GM20431 (cell line): Measurements from ENCODE around the gene RAB3C.

ENCODE experiments used
- in situ Hi-C: fragments of 300-500 bp; cut with MseI, MboI; formaldehyde crosslinking; loops from one replicate; pipeline ENCODE4 v1.15.0; 2020; ENCODE audit warnings: low sequenced_read_pairs; ENCODE audit not compliant: unreplicated experiment

Gene RAB3C

DNA sequence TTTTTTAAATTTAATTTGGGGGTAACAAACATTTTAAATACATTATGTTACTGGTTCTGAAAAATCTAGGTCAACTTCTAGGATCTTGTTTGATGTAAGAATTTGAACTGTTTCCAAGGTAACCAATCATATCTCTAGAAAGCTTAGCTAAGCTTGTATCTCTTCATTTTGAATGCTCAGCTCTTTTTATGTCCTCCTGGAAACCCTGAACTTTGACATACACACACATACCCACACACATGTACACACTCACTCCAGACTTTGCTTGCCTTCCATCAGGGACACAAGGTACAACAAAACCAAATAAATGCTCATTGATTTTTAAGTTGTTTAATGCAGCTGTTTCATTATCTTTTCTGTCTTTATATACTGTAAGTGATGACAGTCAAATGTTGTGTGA lies 178.5 kb downstream of the RAB3C start:
- in situ Hi-C loops, result no loop called here

DNA sequence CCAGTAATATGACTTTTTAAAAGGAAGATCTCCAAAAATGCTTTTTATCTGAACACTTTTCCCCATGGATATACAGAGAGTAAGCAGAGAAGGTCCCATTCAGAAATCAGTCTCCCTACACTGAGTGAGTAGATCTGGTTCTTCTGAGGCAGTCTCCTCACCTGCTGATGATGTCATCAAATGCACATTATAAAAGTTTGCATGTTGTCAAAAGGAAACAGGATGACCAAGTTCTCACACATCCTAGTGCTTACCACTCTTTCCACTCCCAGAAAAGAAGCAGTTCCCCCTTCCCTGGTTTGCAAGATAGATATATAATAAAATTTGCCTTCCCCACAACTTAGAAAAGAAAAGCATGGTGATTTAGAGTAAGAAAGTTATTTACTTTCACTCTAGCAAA lies 180.5 kb downstream of the RAB3C start:
- in situ Hi-C loops, result no loop called here

DNA sequence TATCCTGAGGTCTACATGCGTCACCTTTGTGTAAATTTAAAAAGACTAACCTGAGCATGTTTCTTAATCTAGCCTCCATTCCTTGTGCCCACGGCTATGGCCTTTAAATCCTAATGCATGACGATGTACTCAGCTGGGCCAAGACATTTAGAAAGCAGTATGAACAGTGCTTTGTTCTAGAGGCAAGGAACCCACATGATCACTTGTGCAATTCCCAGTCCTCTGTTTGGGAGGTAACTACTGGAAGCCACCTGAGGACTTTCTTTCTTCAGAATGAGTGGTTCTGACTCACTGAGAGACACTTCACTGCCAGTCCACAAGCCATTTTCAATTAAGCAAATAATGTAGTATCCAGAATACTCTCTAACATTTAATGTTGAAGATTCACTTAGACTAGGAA lies 181.3 kb downstream of the RAB3C start:
- in situ Hi-C loops, result no loop called here

DNA sequence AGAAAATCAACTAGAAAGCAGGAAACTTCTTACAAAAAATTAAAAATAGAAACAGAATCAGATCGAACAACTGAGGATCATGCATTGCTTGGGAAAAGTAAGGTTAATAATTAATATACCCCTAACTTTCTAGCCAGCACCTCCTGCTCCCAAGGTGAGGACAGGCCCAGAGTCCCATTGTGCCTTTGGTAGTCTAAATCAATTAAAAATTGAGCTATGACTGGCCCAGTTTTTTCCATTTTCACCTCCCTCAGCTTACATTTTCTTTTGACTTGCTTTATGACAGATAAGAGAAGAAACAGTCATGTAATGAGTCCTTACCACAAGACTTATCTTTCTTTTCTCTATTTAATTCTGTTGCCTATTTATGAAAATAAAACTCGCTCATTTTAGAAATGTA lies 182.2 kb downstream of the RAB3C start:
- in situ Hi-C loops, result no loop called here

DNA sequence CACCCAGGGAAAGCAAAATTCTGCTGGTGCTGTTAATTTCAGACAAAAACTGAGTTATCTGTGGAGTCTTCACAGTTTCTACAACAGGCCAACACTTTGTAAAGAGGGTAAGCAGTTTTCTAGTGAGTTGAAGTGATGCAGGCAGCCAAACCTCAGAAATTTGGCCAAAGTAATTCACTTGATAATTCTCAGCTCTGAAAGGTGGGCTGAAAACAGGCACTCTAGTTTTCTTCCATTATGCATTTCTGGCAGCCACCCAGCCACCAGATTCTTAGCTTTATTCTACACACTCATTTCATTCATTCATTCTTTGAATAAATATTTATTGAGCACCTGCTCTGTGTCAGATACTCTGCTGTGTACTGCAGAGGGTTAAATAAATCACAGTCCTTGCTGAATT lies 184.2 kb downstream of the RAB3C start:
- in situ Hi-C loops, result no loop called here

DNA sequence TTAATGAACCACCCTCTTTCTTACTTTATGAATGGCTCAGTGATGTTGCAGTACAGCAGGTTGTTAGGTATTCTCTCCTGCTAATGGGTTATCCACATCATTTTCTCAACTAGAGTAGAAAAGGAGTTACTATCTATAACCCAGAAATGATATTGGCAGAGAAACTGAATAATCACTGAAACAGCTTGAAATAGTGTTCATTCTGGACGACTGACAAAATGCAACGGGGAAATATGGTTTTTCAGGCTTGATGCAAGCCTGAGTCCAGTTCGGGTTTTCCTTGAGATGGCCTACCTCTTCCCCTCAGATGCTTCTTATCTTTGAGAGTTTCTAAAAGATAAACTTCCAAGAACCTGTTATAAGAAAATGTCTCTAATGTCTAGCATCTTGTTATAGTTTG lies 187.3 kb downstream of the RAB3C start:
- in situ Hi-C loops, result no loop called here

DNA sequence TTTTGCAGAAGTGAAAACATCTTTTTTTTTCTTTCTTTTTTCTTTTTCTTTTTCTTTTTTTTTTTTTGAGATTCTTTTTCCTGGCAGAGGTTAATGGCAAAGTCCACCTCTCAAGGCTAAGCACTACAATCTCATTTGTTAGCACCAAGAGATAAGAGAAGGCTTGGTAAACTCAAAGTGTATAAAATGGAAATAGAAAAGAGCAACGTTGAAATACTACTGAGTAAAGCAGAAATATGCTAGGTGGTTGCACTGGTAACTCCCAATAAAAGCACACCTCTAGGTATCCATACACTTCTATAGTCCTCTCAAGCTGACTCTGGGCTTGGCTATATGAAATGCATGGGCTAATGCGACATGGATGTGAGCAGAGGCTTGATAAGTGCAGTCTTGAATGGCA lies 188.9 kb downstream of the RAB3C start:
- in situ Hi-C loops, result no loop called here

DNA sequence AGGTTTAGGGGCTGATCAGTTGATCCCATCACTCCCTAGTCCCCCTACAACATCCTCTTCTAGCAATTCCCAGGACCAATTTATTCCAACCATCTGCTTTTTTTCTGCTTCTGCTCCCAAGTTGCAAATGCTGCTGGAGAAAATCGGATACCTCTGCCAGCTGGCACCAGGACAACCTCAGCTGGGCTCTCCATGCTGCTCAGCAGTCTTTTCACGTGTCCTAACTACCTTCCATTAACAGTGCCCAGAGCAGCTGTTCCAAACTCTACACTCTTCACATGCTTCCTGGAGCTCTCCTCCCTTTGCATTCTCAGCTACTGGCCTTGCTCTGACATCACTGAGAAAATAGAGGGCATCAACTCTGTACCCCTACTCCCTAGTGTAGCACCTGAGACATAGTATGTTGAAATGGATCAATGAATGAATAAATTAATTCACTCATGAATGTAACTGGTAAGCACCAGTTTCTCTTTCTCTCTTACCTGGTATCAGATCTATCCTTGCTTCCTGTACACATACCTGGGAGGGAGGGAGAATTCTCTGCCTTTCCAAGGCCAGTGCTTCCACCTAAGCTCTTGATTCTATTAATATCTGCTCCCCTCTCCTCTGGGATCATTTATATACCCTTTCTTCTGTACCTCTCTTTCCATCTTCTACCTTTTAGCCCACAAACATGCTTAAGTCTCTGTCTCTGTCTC lies 191.0 kb downstream of the RAB3C start:
- in situ Hi-C loops, result no loop called here

DNA sequence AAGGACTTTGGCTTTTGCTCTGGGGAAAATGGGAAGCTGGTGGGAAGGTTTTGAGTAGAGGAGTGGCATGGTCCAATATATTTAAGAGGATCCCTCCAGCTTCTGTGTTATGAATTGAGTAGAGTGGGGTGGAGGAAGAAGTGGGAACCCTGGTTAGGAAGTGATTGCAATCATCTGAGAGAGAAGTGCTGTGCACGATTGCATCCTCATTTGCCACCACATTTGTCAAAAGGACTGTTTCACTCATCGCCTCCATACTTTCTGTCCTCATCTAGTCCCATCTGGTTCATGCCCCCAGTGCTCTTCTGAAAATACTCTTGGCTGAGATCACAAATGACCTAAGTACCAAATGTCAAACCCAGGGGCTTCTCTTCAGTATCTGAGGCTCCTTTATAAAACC lies 192.1 kb downstream of the RAB3C start:
- in situ Hi-C loops, result no loop called here

DNA sequence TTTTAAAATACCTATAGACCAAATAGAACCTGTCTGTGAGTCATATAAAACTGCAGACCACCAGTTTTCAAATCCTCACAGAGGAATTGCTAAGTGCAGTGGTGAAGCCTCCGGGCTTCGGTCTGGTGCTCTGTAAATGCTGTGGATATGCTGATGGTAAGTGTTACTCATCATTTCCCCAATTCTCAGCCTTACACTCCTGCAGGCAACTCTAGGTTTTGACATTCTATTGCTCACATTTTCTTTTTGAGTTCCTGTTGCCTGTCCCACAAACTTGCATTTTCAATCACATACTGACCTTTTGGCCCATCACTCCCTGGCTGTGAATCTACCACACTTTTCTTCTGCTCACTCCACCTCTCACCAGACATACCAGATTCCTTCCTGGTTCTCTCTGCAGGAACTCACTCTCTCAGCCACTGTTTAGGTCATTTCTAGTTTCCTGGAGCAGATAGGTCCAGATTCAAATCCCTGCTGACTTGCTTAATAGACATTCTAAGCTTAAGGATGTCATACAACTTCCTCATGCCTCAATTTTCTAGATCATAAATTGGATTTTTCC lies 192.9 kb downstream of the RAB3C start:
- in situ Hi-C loops, result no loop called here

DNA sequence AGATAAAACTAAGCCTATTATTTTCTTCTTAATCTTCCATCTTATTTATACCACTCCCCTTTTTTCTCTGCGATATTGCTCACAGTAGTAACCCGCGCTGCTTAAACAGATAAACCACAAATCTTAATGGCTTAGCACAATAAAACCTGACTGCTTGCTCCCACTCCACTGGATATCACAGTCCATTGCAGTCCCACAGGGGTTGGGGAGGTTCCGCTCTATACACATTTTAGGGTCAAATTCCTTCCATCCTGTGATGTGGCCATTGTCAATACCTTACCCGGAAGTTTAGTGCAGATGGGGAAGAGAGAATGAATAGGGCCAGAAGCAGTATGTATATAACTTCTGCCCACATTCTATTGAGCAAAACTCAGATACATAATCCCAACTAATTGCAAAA lies 193.7 kb downstream of the RAB3C start:
- in situ Hi-C loops, result no loop called here

DNA sequence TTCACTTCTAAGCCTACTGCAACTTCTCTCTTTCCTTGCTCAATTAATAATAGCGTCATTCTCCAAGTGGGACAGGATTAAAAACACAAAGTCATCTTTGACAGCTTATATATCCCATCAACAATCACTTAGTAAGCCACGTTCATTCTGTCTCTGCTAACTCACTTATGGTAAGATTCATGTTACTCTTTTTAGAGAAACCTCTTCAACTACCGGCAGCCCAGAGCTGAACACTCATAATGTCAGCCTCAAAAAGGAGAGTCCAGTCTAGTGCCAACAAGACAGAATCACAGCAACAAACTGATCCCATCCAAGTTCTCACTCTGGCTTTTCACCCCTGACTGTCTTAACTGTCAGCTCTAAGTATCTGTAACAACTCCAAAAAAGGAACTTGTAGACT lies 196.0 kb downstream of the RAB3C start:
- in situ Hi-C loops, result no loop called here

DNA sequence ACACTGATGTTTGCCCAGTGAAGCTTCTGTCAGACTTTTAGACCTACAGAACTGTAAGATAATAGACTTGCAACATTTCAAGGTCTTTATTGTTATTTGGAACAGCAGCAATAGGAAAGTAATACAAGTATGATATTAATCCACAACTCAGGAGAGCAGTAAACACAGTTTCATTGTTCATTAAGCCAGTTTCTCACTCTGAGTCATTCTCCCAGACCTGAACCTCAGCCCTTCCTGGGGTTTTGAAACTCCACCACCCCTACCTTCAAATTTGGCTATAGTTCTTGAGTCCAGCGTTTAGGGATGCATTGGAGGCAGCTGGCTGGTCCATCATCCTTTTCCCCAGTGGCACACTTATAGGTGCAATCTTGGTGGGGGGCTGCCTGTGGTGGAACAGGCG lies 203.2 kb downstream of the RAB3C start:
- in situ Hi-C loops, result no loop called here

DNA sequence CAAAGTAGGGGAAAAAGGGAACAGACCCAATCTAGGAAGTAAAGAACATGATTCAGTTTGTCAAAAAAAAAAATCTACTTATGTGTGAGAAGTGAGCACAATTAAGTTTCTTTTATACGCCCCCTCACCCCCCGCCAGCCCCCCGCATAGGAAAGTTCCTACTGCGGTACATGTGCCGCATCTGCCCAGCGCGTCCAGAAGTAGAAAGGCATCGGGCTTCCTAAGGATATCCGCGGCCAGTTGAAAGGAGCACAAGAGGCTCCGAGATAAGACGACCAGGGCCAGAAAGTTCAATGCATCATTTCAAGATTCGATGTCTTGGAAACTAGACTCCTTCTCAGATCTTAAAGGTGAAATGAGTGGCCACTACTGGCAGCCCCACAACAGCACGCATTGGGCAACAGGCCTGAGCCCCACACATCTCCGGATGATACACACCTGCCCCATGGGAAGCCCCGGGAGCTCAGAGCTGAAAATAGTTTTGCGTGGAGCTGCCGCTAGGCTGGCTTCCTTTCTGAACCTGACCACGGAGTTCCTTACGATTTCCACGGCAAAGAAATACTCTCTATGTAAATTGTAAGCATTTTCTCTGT lies 203.9 kb downstream of the RAB3C start:
- in situ Hi-C loops, result no loop called here

DNA sequence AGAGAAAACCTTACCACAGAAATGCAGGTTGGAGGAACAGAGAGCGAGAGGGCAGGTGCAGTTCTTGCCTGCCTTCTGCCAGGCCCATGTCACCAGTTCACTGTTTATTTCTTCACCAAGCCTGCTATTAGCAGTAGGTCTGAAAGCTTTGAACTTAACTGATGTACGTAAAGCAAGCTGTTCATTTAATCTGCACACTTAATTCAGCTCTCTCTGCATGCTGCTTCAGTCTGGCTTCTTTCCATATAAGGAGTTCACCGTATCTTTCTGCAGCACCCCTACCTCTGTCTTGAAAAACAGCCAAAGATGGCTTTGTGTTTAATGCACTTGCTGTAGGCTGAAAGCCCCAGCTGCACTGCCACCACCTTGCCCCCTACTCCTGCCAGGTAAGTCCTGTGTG lies 205.1 kb downstream of the RAB3C start:
- in situ Hi-C loops, result no loop called here

DNA sequence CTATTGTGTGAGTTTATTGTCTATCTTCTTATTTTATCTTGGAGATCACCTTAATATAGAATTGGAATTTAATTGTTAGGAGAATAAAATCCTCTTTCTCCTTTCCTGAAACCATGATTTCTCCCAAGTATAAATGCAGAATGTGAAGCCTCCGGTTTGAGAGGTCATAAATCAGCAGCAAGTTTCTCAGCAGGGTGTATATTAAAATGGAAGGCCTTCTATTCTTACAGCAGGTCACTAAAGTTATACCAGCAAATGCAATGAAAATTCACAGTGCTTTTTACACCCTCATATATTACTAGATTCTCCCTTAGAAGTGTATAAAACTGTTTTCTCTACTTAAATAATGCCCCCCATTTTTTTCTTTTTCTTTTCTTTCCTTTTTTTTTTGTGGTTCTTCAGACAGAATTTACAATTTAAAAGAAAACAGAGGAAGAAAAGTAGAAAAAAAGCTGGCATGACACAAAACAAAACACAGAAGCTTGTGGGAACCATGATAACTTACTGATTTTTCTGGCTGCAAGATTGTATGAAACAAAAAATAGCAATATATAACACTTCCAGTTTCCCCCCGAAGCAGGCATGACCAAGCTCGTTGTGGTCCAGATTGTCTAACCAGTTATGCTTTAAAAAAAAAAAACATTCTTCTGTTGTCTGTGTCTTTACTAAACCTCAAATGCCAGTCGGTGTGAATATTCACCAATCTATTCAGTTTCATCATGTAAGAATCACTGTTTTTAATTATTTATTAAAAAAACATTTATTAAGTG lies 211.2 kb downstream of the RAB3C start:
- in situ Hi-C loops, result no loop called here

DNA sequence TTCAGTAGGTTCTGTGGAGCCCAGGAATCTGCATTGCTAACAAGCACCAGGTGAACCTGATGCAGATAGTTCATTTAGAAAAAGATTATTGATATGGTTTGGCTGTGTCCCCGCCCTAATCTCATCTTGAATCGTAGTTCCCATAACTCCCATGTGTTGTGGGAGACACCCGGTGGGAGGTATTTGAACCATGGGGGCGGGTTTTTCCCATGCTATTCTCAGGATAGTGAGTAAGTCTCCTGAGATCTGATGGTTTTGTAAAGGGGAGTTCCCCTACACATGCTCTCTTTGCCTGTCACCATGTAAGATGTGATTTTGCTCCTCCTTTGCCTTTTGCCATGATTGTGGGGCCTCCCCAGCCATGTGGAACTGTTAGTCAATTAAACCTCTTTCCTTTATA lies 212.0 kb downstream of the RAB3C start:
- in situ Hi-C loops, result no loop called here

DNA sequence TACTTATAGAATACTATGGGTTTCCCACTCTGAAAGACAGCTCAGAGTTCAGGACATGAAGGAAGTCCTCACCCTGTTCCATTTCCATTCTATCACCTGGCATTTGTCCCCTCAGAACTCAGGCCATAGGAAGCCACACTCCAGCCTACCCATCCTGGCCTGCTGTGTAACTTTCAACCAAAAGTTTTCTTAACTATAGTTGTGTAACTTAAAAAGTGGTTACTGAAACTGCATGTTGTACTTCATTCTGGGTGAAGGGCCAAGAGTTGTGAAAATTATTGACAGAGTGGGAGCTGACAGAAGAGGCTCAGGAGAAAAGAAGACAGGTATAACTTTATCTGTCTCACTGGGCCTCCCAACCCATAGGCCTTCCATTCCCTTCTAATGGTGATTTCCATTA lies 212.5 kb downstream of the RAB3C start:
- in situ Hi-C loops, result no loop called here

DNA sequence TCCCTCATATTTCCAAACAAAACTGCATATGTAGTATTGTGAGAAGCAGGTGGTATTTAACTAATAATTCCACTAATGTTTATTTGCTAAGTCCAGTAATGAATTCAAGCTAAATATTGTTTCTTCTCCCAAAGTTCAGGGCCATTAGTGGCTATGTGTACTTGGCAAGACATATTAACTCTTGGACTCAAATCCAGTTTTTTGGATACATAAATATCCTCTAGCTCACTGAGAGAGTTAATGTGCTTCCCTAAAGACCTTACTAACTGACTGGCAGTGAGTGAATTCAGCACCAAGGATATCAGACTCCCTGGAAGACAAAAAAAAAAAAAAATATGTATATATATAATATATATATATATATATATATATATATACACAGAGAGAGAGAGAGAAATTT lies 214.1 kb downstream of the RAB3C start:
- in situ Hi-C loops, result no loop called here

DNA sequence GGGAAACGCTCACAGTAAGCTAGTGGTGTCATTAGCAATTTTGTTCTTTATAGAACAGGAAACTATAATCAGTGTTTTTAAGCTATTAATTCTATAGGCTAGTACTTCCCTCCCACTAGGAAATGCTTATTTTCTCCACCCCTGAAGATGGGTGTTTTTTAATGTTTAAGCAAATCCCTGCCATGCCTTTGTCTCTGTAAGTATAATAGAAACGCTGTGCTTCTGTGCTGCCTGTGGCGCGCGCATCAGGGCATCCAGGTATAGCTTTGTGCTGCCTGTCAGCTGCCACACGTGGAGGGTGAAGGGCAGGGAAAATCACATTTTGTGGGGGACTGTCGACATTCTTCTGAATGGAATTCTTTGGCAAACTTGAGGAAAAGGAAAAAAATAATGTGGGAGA lies 217.5 kb downstream of the RAB3C start:
- in situ Hi-C loops, result no loop called here

DNA sequence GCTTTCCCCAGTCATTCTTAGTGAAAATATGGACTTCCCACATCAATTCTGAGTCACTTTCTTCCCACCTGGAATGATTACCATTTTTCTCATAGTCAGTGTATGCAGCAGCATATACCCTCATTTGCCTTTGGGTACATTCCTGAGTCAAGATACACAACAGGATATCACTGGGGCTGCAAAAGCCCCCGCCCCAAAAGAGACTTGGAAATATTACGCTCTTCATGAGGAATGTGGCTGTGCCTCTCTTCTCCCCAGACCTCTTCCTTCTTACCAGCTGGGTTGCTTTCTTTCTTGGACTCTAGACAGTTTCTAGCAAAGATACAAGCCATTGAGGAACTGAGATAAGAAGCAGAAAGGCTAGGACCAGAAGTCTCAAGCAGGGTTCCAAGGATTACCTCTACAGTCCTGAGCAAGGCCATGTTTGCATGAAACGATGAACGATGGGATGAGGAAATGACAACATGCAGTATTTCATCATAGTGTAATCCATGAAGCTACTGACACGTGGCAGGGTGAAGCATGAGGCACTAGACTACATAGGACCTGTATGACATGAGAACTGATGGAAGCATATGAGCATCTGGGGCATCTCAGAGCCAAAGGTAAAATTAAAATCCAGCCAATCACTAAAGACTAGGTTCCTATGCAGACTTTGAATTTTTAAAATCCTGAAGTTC lies 218.1 kb downstream of the RAB3C start:
- in situ Hi-C loops, result no loop called here
